22Rv1 (cell line): ENCODE data around the gene CD80.

Experiments
- H3K27ac ChIP-seq: fragments of 450-650 bp; 2 replicates; pipeline ENCODE4 v1.5.1; 2017
- CTCF ChIP-seq: fragments of 450-650 bp; IDR thresholded peaks from 2 replicates; pipeline ENCODE4 v1.5.1; 2017; ENCODE audit warnings: mild to moderate bottlenecking
- ZFX ChIP-seq: fragments of 450-650 bp; IDR thresholded peaks from 2 replicates; pipeline ENCODE4 v1.6.1; 2017; ENCODE audit warnings: antibody characterized with exemption, borderline replicate concordance

CD80 gene

GRCh38 chr3:119506631-119507030 is 52.8 kb downstream of the CD80 start:
- TF ChIP-seq ZFX (no peak), CTCF (no peak)
- no peak overlapping the region for H3K27ac ChIP-seq

- H3K27ac ChIP-seq: no peak overlapping the region
- TF ChIP-seq ZFX (no peak), CTCF (no peak)
These were observed 58.5 kb downstream of the CD80 start for GRCh38 chr3:119500901-119501300.

- no peak overlapping the region for H3K27ac ChIP-seq
These were observed 59.1 kb downstream of the CD80 start for GRCh38 chr3:119500265-119500664.

GRCh38 chr3:119498186-119499011 is 61.0 kb downstream of the CD80 start, which contains the start of gene TIMMDC1:
Gene TIMMDC1 (plus strand): TSS chr3:119498547. CDS start chr3:119498734, 187 bp downstream.
- TF ChIP-seq ZFX: no peak
- TF ChIP-seq CTCF: no peak
- H3K27ac ChIP-seq: peak within 1 kb of the TSS; percentile 88

More at GRCh38 chr3:119500265-119500664, 59.1 kb downstream of the CD80 start:
- TF ChIP-seq CTCF: no peak
- TF ChIP-seq ZFX: no peak

GRCh38 chr3:119497820-119498185 is 61.6 kb downstream of the CD80 start:
- no peak for TF ChIP-seq ZFX
- TF ChIP-seq CTCF: no peak
- H3K27ac ChIP-seq: peak overlapping the region; percentile 88

- H3K27ac ChIP-seq: no peak overlapping the region
- no peak for TF ChIP-seq CTCF
- TF ChIP-seq ZFX: no peak
These were observed 64.8 kb downstream of the CD80 start for GRCh38 chr3:119494597-119494996.

- no peak for TF ChIP-seq ZFX
- no peak for TF ChIP-seq CTCF
- no peak overlapping the region for H3K27ac ChIP-seq
These were observed 66.6 kb downstream of the CD80 start for GRCh38 chr3:119492810-119493209.
